HG03060 (cell line): ENCODE results near the gene NLGN1.
"Not testable (repeated sequence)": the region's sequence is repeated elsewhere in the genome, so short reads cannot be mapped to it uniquely, and the experiment has no call there.

Experiments
- ATAC-seq: cut with Tn5 transposase; IDR thresholded peaks from one replicate; pipeline ENCODE4 v1.9.1; 2021; ENCODE audit warnings: low read depth, moderate number of reproducible peaks; ENCODE audit not compliant: unreplicated experiment

The NLGN1 gene

DNA sequence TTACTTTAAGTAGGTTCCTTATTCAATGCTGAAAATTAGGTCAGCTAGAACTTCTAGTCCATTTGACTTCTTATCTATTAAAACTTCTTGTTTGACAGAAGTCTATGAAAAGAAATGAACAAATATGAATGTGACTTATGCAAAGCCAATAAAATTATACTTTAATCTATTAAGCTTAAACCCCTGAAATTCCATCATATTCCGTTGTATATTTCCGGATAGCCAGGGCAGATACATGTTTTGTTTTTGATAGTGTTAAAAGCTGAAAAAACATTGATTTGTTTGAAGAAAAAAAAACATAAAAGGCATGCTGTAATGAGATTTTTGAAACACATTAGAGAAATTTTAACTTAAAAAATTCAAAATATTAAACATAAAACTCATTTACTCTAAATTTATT is 794.4 kb downstream of the NLGN1 start:
- no peak for ATAC-seq

- ATAC-seq, result no peak
Observed at GRCh38 chr3:174192471-174192870, 794.9 kb downstream of the NLGN1 start.

- ATAC-seq, result no peak
Observed at GRCh38 chr3:174193604-174194003, 796.1 kb downstream of the NLGN1 start.

DNA sequence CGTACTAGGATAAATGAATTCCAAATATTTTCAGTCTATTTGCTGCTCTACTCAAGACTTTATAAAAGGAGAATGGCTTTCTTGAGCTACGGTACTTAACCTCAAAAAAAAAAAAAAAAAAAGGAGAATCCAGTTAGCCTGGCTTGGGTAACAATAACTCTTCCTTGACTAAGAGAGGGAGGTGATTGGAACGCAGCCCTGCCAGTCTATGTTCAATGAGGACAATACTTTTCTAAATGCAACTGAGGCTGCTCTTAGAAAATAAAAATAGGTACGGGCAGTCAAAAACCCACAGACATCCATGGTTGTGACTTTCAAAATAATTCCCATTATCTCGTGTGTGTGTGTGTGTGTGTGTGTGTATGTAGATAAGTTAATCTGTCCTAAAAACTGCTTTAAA is 799.9 kb downstream of the NLGN1 start:
- ATAC-seq, result no peak

DNA sequence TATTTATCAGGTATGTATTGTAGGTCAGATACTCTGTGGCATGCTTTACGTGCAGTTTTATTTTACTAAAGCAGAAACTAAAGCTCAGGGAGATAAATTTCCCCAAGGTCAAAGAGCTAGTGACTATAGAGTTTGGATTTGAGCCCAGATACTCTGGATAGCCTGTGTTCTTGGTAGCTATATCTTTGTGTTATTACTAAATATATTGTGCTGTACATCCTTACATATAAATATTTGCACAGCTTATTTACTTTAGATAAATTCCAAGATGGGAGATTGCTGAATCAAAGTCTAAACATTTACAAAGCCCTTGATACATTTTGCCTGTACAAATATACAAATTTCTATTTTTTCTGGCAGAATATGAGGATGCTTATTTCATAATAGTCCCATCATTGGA is 800.7 kb downstream of the NLGN1 start:
- ATAC-seq, result no peak

GRCh38 chr3:174199696-174200095 is 802.2 kb downstream of the NLGN1 start:
- ATAC-seq, result no peak

DNA sequence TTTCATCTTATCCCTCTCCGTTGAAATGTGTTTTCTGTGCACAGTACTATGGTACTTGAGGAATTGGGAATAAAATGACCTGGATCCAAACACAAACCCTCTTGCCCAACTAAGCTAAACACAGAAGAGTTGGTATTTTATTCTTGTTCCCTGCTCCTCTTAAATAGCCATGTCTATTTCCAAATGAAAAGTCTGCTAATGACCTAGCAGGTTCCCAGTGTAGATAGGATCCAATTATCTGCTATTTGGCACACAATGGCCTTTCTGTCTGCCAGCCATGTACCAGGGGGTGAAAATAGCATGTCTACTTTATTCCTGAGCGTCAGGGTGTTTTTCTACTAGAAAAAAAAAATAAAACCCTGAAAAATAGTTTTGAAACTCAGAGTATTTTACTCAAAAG is 804.6 kb downstream of the NLGN1 start:
- ATAC-seq, result no peak

DNA sequence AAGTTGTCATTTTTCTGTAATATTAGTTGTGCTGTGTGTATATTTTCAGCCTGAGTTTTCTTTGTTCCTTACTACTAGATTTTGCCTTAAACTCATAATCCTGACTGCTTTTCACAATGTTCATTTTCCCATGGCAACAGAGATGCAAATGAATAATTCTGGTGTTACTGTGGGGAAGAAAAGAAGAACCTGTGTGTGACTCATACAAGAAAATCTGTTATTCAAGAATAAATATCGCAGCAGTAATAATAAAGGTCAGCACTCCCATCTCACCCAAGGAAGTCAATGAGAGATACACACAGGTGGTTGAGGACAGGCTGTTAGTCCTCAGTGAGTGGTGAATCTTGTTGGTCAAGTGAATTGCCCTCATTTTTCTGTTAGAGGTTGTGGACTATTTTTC is 805.0 kb downstream of the NLGN1 start:
- no peak for ATAC-seq

- ATAC-seq, result no peak
Observed at GRCh38 chr3:174204765-174205164, 807.2 kb downstream of the NLGN1 start.

GRCh38 chr3:174206607-174207192 is 809.2 kb downstream of the NLGN1 start:
- ATAC-seq, result no peak

DNA sequence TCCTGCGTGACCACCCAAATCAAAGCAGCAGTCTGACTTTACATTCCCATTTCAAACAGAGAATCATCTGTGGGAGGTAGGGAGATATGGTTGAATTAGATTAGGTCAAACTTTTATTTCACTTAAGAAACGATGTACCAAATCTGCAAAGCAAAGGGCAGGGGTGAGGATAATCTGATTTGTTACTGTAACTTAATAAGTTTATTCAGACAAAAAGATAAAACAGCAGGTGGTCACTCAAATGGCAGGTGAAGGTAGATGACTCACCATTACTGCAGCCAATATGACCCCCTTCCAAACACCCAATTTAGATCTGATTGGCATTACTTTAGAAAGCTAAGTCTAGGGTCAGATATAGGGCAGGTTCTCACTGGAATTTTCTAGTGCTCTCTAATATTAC is 810.6 kb downstream of the NLGN1 start:
- ATAC-seq, result no peak

DNA sequence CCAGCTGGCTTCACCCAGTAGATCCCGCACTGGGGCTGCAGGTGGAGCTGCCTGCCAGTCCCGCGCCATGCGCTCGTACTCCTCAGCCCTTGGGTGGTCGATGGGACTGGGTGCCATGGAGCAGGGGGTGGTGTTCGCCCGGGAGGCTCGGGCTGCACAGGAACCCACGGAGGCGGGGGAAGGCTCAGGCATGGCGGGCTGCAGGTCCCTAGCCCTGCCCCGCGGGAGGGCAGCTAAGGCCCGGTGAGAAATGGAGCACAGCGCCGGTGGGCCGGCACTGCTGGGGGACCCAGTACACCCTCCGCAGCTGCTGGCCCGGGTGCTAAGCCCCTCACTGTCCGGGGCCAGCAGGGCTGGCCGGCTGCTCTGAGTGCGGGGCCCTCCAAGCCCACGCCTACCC is 814.4 kb downstream of the NLGN1 start:
- ATAC-seq, result not testable (repeated sequence)

DNA sequence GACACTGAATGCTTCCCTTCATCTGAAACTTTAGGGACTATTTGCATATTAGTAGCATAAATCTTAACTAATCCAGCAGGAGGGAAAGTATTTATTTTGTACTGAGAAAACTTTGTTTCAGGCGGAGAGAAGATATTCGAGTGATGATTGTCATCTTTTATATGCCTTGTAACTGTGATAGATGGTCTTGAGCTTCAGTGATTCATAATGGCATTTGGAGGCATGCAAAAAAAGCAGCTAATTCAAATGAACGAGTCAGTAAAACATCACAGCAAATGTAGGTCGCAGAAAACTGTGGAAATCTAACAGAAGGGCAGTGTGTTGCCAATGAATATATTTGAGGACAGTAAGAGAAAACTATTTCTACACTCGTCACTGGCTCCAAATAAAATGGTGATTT is 817.9 kb downstream of the NLGN1 start:
- no peak for ATAC-seq

DNA sequence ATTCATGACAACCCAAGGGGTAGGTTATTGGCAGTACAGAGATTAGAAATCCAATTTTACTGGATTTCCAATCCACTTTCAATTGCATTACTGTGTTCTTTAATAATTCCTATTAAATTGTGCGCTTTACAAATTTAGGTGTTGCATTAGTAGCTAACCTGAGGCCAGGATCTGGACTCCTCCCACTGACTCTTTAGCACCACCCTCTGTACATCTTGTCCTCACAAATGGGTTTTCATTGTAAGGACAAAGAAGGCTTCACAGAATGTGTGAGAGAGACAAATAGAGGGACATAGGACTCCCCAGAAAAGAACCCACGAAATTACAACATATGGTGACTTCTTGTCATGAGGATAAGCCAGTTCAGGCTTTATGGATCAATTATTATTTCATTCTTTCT is 818.5 kb downstream of the NLGN1 start:
- ATAC-seq, result no peak

DNA sequence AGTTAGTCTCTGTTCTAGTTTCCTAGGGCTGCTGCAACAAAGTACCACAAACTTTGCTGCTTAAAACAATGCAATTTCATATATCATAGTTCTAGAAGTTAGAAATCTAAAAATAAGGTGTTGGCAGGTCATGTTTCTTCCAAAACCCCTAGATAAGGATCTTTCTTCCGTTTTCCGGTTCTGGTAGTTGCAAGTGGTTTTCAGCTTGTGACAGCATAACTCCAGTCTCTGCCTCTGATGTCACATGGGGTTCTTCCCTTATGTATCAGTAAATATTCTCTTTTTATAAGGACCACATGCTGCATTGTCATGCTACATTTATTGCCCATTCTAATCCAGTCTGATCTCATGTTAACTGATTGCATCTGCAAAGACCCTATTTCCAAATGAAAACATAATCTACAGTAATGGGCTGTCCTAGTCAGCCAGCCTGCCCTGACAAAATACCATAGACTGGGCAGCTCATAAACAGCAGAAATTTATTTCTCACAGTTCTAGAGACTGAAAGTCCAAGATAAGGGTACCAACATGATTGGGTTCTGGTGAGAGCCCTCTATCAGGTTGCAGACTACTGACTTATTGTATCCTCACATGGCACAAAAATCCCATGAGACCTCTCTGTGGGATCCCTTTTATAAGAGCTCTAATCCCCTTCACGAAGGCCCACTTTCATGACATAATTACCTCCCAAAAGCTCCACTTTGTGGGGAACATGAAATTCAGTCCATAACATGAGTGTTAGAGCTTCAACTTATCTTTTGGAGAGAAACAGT is 819.6 kb downstream of the NLGN1 start:
- no peak for ATAC-seq

- no peak for ATAC-seq
Observed at GRCh38 chr3:174218016-174218415, 820.5 kb downstream of the NLGN1 start.

GRCh38 chr3:174219738-174220137 is 822.2 kb downstream of the NLGN1 start:
- no peak for ATAC-seq

DNA sequence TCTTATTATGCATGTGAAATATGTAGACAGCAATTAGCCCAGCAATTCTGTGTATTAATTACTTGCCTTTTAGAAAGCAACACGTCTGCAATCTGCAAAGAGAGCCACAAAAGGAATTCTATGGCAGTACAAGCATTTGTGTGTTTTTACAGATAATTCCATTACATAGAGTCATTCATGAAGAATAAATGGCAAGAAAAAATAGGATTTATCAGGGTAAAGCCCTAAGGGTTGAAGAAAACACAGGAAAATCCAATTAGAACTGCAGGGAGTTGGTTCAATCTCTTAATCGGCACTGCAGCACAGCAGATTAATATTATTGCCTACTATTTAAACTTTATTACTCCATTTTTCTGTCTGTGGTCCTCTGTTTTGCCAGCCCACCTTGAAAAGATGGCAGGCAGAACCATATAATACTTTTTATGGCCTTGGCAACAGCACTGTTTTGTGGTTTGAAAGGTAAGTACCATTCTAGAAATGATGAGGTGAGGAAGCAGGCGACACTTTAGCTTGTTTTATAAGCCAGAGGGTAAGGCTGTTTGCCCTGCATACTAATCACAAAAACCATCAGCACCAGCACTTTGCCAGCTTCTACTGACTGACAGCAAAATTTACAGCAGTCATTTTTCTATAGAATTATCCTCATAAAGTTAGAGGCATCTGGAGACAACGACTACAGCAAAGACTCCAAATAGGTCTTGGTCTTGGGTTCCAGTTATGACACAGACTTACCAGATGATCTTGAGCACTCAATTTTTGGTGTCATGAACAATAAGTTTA is 823.4 kb downstream of the NLGN1 start:
- no peak for ATAC-seq

DNA sequence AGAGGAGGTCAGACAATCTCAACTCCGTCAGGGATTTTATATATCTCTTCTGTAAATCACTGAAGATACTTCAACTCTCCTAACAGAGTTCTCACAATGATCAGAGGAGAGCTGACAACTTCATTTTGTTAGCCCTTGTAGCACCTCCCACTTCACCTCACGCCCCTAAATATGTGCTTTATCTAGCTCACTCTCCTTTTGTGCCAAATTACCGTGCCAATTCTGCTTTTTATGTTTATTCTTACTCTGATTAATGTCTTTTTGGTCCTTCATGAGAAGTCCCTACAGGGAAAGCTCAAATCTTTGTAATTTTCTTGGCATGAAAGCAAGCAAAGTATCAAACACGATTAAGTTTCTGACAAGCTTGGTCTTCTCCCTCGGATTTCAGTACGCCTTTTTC is 825.5 kb downstream of the NLGN1 start:
- no peak for ATAC-seq

GRCh38 chr3:174223626-174224025 is 826.1 kb downstream of the NLGN1 start:
- ATAC-seq, result no peak

DNA sequence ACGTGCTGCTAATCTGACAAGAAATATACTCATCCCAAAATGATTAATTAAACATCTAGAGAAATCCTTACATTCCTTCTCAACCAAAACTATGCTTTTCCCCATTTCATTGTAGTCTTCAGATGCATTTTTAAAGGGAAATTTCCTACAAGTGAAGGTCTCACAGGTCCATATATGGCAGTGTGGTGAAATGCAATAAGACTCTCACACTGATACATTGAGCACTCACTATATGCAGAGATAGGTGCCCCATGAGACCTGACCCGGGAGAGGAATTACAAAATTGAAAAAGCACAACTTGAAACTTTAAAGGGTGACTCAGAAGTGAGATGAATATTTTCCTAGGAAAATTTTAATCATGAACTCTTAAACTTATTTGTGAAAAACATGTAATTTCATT is 832.4 kb downstream of the NLGN1 start:
- no peak for ATAC-seq
